PC-3 (cell line): ENCODE data around the gene SRSF2. TPM values are rescaled to one million over a fixed set of nuclear protein-coding genes. Genes with fewer than 3 reads are reported as not detected.

Source experiments
- ATAC-seq: fragments of 200-7000 bp; cut with Tn5 transposase; 2 replicates; pipeline ENCODE4 v1.9.1; 2020; ENCODE audit warnings: mild to moderate bottlenecking, moderate library complexity
- BruUV-seq: library from RNA; stranded (reverse); fragments of 400-500 nt; replicated peaks from 2 replicates; lab custom pipeline; 2021; lab: Mats Ljungman, UMichigan
- CTCF ChIA-PET: fragments of 300-600 bp; sonication (Branson Sonifier 250); formaldehyde crosslinking; loops from one replicate; lab custom pipeline; 2022; ENCODE audit warnings: antibody characterized with exemption; lab: Charles Lee
- POLR2A ChIA-PET: fragments of 300-600 bp; sonication (Branson Sonifier 250); formaldehyde crosslinking; loops from one replicate; lab custom pipeline; 2022; ENCODE audit warnings: antibody characterized with exemption; ENCODE audit not compliant: unreplicated experiment; lab: Charles Lee
- DNase-seq: peaks from one replicate; pipeline ENCODE4 v3.0.0-alpha.2; 2015
- H2AFZ ChIP-seq: fragments of 300-600 bp; sonication (generic); 2 replicates; pipeline ENCODE4 v1.6.0; 2016; ENCODE audit warnings: antibody characterized with exemption, low read length
- H3F3A ChIP-seq: fragments of 300-600 bp; sonication (generic); one replicate; pipeline ENCODE4 v1.6.0; 2017; ENCODE audit warnings: antibody characterized with exemption, low read length, control low read depth, mild to moderate bottlenecking; ENCODE audit not compliant: unreplicated experiment
- H3K27ac ChIP-seq: fragments of 300-600 bp; sonication (generic); 2 replicates; pipeline ENCODE4 v1.5.1; 2016; ENCODE audit warnings: mild to moderate bottlenecking, low read length
- H3K27me3 ChIP-seq: fragments of 300-600 bp; sonication (generic); 2 replicates; pipeline ENCODE4 v1.6.1; 2016; ENCODE audit warnings: low read length, mixed read lengths
- H3K36me3 ChIP-seq: fragments of 300-600 bp; sonication (generic); 2 replicates; pipeline ENCODE4 v1.6.1; 2016; ENCODE audit warnings: low read depth, mixed run types, low read length, mixed read lengths
- H3K4me1 ChIP-seq: fragments of 300-600 bp; sonication (generic); 2 replicates; pipeline ENCODE4 v1.5.1; 2016; ENCODE audit warnings: low read length; ENCODE audit not compliant: insufficient read depth
- H3K4me2 ChIP-seq: fragments of 300-600 bp; sonication (generic); 2 replicates; pipeline ENCODE4 v1.6.0; 2016; ENCODE audit warnings: low read length
- H3K4me3 ChIP-seq: fragments of 300-600 bp; sonication (generic); 2 replicates; pipeline ENCODE4 v1.5.1; 2016; ENCODE audit warnings: mild to moderate bottlenecking, low read length, mixed read lengths
- H3K79me2 ChIP-seq: fragments of 300-600 bp; sonication (generic); 2 replicates; pipeline ENCODE4 v1.6.1; 2017; ENCODE audit warnings: low read length, mixed read lengths
- H3K9ac ChIP-seq: fragments of 300-600 bp; sonication (generic); 2 replicates; pipeline ENCODE4 v1.6.0; 2016; ENCODE audit warnings: mild to moderate bottlenecking, low read length
- H3K9me2 ChIP-seq: fragments of 300-600 bp; sonication (generic); replicated peaks from 2 replicates; pipeline ENCODE4 v1.6.1; 2016; ENCODE audit warnings: mixed run types, low read length, mixed read lengths
- H3K9me3 ChIP-seq: fragments of 300-600 bp; sonication (generic); 2 replicates; pipeline ENCODE4 v1.6.1; 2016; ENCODE audit warnings: low read length, mixed read lengths
- H4K20me1 ChIP-seq: fragments of 300-600 bp; sonication (generic); 2 replicates; pipeline ENCODE4 v1.6.1; 2016; ENCODE audit warnings: low read length, mixed read lengths
- EZH2 ChIP-seq: fragments of 300-600 bp; sonication (generic); IDR thresholded peaks from one replicate; pipeline ENCODE4 v1.6.1; 2017; ENCODE audit warnings: antibody characterized with exemption, mild to moderate bottlenecking, low read length; ENCODE audit not compliant: unreplicated experiment
- EZH2phosphoT487 ChIP-seq: fragments of 300-600 bp; sonication (generic); IDR thresholded peaks from 2 replicates; pipeline ENCODE4 v1.6.1; 2018; ENCODE audit warnings: mild to moderate bottlenecking, antibody characterized with exemption, low read length, borderline replicate concordance
- intact Hi-C: fragments of 100-400 bp; cut with micrococcal nuclease; formaldehyde crosslinking; loops from 2 replicates; pipeline ENCODE4 v1.9.0; 2023
- total RNA-seq: library from RNA; depleted of rRNA; stranded (reverse); fragments of >200 nt; gene quantifications from 2 replicates; pipeline ENCODE4 v1.2.3, GENCODE V29; 2014
- TF ChIP-seq, protein P1 (sequence below): fragments of 300-600 bp; sonication (generic); conservative IDR thresholded peaks from 2 replicates; pipeline ENCODE4 v1.5.1; 2017; ENCODE audit warnings: antibody characterized with exemption, low read depth, mild to moderate bottlenecking, low read length

The SRSF2 gene
- total RNA-seq, 1 experiment from 2014 or later, result 859 TPM

DNA sequence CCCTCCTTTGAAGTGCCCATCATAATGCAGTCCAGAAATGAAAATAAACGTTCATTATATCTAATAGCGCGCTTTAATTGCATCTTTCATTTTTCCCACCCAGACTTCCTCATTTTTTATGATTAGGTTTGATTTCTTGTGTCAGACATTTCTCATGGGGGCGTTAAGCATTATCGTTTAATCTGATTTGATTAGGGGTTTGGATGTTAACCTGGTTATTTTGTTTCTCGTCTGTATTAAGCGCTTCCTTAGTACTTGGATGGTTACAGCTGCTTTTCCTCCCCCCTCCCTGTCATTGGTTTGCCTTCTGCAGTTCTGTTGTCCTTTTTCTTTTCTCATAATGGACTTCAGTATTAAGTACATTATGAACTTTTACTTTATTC is 1.3 kb upstream of the SRSF2 start:
- Histone ChIP-seq H3K79me2 (peaks cover 68% of the 10 kb centered on the region), H3K4me3 (peak overlapping the region; percentile 89), H3F3A (peaks cover 19% of the 10 kb centered on the region), H4K20me1 (peaks cover 33% of the 10 kb centered on the region), H3K4me2 (peak overlapping the region; percentile 91), H3K27ac (0 out of 2 replicates have a peak overlapping the region, but pooled peaks have one; percentile 89), H3K9me2 (no peaks in the 10 kb centered on the region), H3K4me1 (peaks cover 32% of the 10 kb centered on the region), H3K9ac (peak overlapping the region; percentile 98), H3K36me3 (peaks cover 32% of the 10 kb centered on the region), H3K27me3 (no peaks in the 10 kb centered on the region), H2AFZ (peak overlapping the region; percentile 74), H3K9me3 (no peaks in the 10 kb centered on the region)
- no peak for ATAC-seq
- DNase-seq, result peak; percentile 20
- ChIA-PET POLR2A (interaction anchor here (0.6 kb wide), 2 partner anchors 20 to 383 kb away, joined by 6 to 7 read pairs; no protein-coding TSS in a partner anchor), CTCF (interaction anchor here (0.6 kb wide), 1 partner anchor 129 kb away, joined by 4 read pairs; no protein-coding TSS in a partner anchor)
- BruUV-seq, result no TSS peak
- TF ChIP-seq, protein P1, sequence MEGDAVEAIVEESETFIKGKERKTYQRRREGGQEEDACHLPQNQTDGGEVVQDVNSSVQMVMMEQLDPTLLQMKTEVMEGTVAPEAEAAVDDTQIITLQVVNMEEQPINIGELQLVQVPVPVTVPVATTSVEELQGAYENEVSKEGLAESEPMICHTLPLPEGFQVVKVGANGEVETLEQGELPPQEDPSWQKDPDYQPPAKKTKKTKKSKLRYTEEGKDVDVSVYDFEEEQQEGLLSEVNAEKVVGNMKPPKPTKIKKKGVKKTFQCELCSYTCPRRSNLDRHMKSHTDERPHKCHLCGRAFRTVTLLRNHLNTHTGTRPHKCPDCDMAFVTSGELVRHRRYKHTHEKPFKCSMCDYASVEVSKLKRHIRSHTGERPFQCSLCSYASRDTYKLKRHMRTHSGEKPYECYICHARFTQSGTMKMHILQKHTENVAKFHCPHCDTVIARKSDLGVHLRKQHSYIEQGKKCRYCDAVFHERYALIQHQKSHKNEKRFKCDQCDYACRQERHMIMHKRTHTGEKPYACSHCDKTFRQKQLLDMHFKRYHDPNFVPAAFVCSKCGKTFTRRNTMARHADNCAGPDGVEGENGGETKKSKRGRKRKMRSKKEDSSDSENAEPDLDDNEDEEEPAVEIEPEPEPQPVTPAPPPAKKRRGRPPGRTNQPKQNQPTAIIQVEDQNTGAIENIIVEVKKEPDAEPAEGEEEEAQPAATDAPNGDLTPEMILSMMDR, result no peak
- TF ChIP-seq EZH2 (no peak), EZH2phosphoT487 (no peak)
- intact Hi-C loops, result loop anchor here (1.0 to 10.0 kb wide), 2 partner anchors 58 to 546 kb away; no protein-coding TSS in a partner anchor

DNA sequence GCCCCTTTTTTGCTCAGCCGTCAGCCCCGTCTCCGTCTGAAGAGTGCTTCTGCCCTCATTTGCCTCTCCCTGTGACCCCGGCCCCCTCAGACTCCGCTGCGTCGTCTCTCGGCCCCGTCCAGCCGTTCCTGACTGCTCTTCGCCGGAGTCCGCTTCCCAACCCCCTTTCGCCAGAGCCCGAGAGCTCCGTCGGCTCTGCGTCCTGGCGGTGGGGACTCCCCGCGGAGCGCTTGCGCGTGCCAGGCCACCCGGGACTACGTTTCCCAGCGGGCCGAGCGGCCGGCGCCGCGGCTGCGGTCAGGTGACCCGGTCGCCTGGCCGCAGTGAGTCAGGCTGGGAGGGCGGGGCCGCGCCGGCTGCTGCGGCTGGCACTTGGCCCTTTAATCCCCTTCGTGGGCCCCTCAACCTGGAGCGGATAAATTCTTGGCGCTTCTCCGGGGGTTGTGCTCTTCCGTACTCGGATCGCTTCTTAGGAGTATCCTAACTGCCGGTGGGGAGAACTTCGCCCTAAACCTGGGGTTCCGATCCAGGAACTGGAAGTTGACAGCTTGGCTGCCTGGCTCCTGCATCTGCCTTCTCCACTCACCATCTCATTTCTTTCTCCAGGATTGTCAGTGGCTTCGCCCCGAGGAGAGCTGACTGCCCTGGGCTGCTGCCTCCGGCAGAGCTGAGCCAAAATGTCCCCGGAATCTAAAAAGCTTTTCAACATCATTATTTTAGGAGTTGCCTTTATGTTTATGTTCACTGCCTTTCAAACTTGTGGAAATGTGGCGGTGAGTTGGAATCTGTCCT is 741 bp upstream of the SRSF2 start, which contains the start of gene MFSD11:
MFSD11 (plus strand) TSS at position 444 of the 792 bp plus-strand sequence; CDS start at position 678, 234 bp downstream.
- TSS peak; percentile 45 for BruUV-seq
- H3K4me2 ChIP-seq, result peak within 1 kb of the TSS; percentile 91
- no peaks in the 10 kb centered on the region for H3K9me2 ChIP-seq
- peaks cover 73% of the 10 kb centered on the region for H3K79me2 ChIP-seq
- H3K4me1 ChIP-seq, result peaks cover 37% of the 10 kb centered on the region
- peak within 1 kb of the TSS; percentile 74 for H2AFZ ChIP-seq
- ChIA-PET POLR2A (interaction anchor here (0.6 kb wide), 2 partner anchors 10 to 384 kb away, joined by 5 to 6 read pairs; no protein-coding TSS in a partner anchor), CTCF (interaction anchor here (0.6 kb wide), 1 partner anchor 1138 kb away, joined by 9 read pairs; no protein-coding TSS in a partner anchor)
- peaks cover 39% of the 10 kb centered on the region for H4K20me1 ChIP-seq
- H3K27ac ChIP-seq, result peak within 1 kb of the TSS; percentile 89
- ATAC-seq (peak; percentile 76), DNase-seq (peak; percentile 96)
- no peak for TF ChIP-seq EZH2
- no peak for TF ChIP-seq EZH2phosphoT487
- TF ChIP-seq, protein P1, result no peak
- intact Hi-C loops, result loop anchor here (1.0 to 10.0 kb wide), 2 partner anchors 58 to 547 kb away; no protein-coding TSS in a partner anchor
- peak within 1 kb of the TSS; percentile 89 for H3K4me3 ChIP-seq
- H3K36me3 ChIP-seq, result peaks cover 38% of the 10 kb centered on the region
- H3K9ac ChIP-seq, result peak within 1 kb of the TSS; percentile 98
- peaks cover 24% of the 10 kb centered on the region for H3F3A ChIP-seq
- H3K9me3 ChIP-seq, result no peaks in the 10 kb centered on the region
- H3K27me3 ChIP-seq, result no peaks in the 10 kb centered on the region
